22Rv1 (cell line): ENCODE results near the gene LRRC32.
"Not testable (repeated sequence)": the region's sequence is repeated elsewhere in the genome, so short reads cannot be mapped to it uniquely, and the experiment has no call there.

Experiments
- H3K27ac ChIP-seq: fragments of 450-650 bp; 2 replicates; pipeline ENCODE4 v1.5.1; 2017
- ZFX ChIP-seq: fragments of 450-650 bp; IDR thresholded peaks from 2 replicates; pipeline ENCODE4 v1.6.1; 2017; ENCODE audit warnings: antibody characterized with exemption, borderline replicate concordance
- TF ChIP-seq, protein P1 (sequence below): fragments of 450-650 bp; IDR thresholded peaks from 2 replicates; pipeline ENCODE4 v1.5.1; 2017; ENCODE audit warnings: mild to moderate bottlenecking

Gene LRRC32

DNA sequence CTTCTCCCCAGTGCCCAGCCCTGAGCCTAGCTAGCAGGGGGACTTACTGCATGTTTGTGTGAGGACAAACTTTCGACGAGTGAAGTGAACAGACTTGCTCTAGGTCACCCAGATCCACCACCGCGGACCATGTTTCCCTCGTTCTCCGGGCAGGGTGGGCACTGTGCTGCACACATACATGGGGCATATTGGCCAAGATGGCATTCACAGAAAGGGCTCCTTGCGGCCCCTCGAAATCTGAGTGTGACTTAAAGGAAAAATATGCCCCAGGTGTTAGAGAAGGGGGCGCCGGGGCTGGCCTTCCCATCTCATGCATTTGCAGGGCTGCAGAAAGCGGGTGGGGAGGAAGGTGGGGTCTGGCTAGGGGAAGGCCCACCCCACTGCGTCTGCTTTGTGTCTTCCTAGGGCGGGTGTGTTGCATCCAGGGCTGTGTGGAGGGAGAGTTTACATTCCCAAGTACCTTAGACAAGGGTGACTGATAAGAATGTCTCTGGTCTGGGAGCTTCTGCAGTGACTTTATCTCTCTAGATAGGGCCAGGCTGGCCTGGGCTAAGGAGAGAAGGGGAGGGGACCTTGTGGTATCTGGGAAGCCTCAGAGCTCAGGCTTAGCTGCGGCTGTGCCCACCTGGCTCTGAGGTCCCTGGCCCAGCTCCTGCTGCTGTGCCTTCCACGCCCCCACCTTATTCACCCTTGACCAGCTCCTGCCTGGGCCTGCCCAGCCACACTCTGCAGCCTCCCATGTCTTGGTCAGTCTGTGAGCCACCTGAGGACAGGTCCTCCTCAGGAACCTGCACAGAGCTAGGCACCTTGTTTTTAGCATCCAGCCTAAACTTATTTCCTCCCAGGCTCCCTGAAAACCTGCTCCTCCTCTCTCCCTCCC, 45.8 kb downstream of the LRRC32 start:
- no peak for TF ChIP-seq ZFX
- TF ChIP-seq, protein P1, sequence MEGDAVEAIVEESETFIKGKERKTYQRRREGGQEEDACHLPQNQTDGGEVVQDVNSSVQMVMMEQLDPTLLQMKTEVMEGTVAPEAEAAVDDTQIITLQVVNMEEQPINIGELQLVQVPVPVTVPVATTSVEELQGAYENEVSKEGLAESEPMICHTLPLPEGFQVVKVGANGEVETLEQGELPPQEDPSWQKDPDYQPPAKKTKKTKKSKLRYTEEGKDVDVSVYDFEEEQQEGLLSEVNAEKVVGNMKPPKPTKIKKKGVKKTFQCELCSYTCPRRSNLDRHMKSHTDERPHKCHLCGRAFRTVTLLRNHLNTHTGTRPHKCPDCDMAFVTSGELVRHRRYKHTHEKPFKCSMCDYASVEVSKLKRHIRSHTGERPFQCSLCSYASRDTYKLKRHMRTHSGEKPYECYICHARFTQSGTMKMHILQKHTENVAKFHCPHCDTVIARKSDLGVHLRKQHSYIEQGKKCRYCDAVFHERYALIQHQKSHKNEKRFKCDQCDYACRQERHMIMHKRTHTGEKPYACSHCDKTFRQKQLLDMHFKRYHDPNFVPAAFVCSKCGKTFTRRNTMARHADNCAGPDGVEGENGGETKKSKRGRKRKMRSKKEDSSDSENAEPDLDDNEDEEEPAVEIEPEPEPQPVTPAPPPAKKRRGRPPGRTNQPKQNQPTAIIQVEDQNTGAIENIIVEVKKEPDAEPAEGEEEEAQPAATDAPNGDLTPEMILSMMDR = no peak
- H3K27ac ChIP-seq = no peak overlapping the region

DNA sequence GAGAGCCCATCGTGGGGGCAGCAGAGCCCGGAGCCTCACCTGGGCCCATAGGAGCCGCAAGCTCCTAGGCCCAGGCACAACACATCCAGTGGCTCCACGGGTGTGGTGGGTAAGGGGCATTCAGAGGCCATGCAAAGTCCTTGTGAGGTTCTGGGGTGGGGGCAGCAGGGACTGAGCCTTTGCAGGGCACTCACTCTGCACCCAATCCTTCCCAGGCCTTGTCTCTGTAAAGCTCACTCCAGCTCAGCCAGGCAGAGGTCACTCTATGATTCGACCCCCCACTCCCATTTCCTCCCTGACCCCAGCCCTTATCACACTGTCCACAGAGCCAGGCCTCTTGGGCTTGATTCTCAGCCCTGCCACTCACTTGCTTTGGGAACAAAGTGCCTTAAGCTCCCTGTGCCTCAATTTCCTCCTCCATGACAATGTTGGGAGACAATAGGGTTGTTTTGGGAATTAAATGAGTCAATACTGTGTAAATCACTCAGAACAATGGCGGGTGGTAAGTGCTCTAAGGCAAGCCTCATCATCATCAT, 46.6 kb downstream of the LRRC32 start:
- TF ChIP-seq, protein P1 = no peak
- no peak for TF ChIP-seq ZFX
- no peak overlapping the region for H3K27ac ChIP-seq

DNA sequence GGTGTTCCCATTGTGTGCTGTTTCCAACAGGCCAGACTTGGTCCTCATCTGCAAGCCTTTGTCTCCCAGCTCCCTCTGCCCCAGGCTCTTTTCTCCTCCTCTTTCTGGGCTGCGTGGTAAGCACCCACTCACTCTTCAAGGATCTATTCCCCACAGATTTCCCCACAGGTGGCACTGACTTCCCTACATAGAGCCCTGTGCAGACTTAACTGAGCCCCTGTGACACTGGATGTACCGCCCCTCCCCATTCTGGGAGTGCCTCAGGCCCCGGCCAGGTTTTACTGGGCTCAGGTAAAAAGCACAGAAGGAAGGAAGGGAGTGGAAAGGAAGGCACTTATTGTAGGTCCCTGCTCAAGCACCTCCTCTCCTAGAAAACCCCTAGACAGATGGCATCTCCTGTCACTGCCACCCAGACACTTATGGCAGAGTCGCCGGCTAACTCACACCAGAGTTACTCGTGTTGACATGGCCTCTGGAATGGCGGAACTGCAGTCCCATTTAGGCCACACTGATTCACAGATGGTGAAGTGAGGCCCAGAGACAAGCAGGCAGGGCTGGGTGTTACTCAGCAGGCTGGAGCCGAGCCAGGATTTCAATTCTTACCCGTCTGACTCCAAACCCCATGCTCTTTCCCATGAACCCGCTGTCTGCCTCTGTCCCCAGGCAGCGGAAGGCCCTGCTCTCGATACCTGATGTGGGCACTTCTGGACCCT, 47.2 kb downstream of the LRRC32 start:
- H3K27ac ChIP-seq = no peak overlapping the region
- TF ChIP-seq ZFX = no peak
- TF ChIP-seq, protein P1 = no peak

DNA sequence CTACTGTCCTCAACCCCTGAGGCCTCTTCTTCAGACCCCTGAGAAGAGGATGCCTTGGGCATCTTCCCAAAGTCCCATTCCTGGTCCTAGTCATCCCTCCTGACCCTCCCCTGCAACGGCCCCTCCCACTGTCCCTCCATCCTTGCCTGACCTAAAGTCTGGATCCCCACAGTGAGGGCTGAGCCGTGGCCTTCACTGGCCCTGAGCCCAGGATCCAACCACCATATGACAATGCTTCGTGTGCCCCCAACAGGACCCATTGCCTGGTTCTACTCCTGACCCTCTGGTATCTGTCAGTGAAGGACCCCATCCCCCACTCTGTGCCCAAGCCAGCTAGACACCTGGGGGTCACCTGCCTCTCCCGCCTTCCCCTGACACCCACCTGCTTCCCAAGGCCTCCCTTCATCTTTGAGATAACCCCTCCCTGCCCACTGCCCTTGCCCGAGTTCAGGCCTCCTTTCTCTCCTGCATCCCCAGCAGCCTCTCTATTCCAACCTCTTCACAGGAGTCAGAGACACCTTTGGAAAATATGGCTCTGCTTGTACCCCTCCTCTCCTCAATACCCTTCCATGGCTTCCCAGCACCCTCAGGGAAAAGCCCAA, 48.0 kb downstream of the LRRC32 start:
- TF ChIP-seq ZFX = no peak
- TF ChIP-seq, protein P1 = no peak
- H3K27ac ChIP-seq = no peak overlapping the region

DNA sequence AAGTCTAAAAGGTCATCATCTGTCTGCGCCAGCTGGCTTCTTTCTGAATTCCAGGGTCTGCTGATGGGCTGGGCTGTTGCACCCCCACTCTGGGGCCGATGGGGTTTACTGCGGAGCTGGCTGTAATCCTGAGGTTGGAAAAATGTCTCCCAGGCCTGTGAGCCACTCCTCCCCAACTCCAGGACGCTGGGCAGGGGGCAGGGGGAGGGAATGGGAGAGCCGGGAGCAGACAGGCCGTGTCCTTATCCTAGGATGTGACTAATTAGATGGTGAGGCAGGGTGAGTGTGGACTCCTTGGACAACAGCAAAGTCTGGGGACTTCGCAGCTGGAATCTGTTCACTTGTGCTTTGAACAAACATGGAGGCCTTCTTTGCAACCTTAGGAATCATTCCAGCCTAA, 48.7 kb downstream of the LRRC32 start:
- TF ChIP-seq ZFX = no peak
- no peak overlapping the region for H3K27ac ChIP-seq

DNA sequence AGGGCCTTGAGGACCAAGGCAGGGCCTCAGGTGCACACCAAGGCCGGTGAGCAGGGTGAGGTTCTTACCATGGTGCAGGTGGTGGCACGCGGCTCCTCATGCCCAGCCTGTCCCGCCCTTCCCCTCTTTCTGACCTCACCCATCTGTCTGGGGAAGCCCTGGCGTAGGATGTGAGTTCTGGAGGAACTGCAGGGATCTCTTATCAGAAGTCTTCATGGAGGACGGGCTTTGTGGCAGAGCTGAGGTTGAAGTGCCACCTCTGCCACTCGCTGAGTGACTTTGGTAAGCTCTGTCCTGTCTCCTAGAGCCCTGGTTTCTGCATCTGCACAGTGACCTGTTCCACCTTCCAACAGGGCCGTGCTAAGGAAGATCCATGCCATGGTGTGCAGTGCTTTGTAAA, 49.1 kb downstream of the LRRC32 start:
- no peak overlapping the region for H3K27ac ChIP-seq
- TF ChIP-seq, protein P1 = no peak
- no peak for TF ChIP-seq ZFX

DNA sequence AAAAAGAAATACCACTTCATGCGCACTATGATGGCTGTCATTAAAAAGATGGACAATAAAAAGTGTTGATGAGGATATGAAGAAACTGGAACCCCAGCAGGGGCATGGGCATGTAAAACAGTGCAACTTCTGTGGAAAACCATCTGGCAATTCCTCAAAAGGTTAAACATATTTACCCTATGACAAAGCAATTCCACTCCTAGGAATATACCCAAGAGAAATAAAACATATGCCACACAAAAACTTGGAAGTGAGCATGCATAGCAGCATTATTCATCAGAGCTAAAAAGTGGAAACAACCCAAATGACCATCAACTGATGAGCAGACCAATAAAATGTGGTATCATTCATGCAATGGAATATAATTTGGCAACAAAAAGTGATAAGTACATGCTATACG, 50.1 kb downstream of the LRRC32 start:
- TF ChIP-seq, protein P1 = no peak
- TF ChIP-seq ZFX = no peak
- no peak overlapping the region for H3K27ac ChIP-seq

DNA sequence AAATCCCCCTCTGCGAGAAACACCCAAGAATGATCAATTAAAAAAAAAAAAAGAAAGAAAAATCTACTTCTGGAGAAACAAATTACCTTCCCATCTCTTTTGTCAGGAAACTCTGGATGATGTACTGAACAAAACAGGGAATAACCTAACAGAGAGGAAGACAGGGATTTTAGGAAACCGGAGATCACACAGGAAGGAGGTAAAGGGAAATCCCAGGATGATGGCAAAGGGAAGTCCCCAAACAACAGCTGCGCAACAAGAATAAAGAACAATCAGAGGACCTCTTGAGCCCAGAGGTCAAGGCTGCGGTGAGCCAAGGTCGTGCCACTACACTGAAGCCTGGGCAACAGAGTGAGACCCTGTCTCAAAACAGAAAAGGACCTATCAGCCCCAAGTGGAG, 50.7 kb downstream of the LRRC32 start:
- not testable (repeated sequence) for H3K27ac ChIP-seq
